MCF 10A (cell line): ENCODE data around the gene OR5C1. TPM values are rescaled to one million over a fixed set of nuclear protein-coding genes. Genes with fewer than 3 reads are reported as not detected.

ENCODE experiments used
- Bru-seq: library from RNA; stranded (reverse); fragments of 400-500 nt; gene quantifications from one replicate; lab custom pipeline; 2021; lab: Mats Ljungman, UMichigan
- BruChase-seq, 2 experiments: library from RNA; stranded (reverse); fragments of 400-500 nt; gene quantifications; one replicate each; lab custom pipeline; 2021; lab: Mats Ljungman, UMichigan
- BruUV-seq: library from RNA; stranded (reverse); fragments of 400-500 nt; replicated peaks from 2 replicates; lab custom pipeline; 2021; lab: Mats Ljungman, UMichigan
- CTCF ChIA-PET: fragments of 300-600 bp; sonication (Branson Sonifier 250); formaldehyde crosslinking; extraction: SDS; loops from one replicate; lab custom pipeline; 2021; ENCODE audit warnings: antibody characterized with exemption, inconsistent platforms; lab: Yijun Ruan, JAX
- POLR2A ChIA-PET: fragments of 300-600, 350-650 bp; sonication (Branson Sonifier 250); formaldehyde crosslinking; extraction: SDS; loops from one replicate; lab custom pipeline; 2020; ENCODE audit warnings: antibody characterized with exemption, inconsistent platforms; lab: Yijun Ruan, JAX
- DNase-seq: peaks from one replicate; pipeline ENCODE4 v3.0.0-alpha.2; 2018; ENCODE audit not compliant: unreplicated experiment
- H3K27ac Mint-ChIP-seq: one replicate; pipeline ENCODE4 v1.8.0; 2022; ENCODE audit warnings: mild to moderate bottlenecking, low read depth, mixed read lengths; ENCODE audit not compliant: unreplicated experiment
- H3K27me3 Mint-ChIP-seq: one replicate; pipeline ENCODE4 v1.8.0; 2022; ENCODE audit warnings: mixed read lengths; ENCODE audit not compliant: insufficient read depth, unreplicated experiment
- H3K36me3 Mint-ChIP-seq: one replicate; pipeline ENCODE4 v1.8.0; 2022; ENCODE audit warnings: mild to moderate bottlenecking, moderate library complexity, mixed read lengths; ENCODE audit not compliant: insufficient read depth, unreplicated experiment
- H3K4me1 Mint-ChIP-seq: one replicate; pipeline ENCODE4 v1.8.0; 2022; ENCODE audit warnings: mixed read lengths; ENCODE audit not compliant: insufficient read depth, unreplicated experiment
- H3K4me3 Mint-ChIP-seq: one replicate; pipeline ENCODE4 v1.8.0; 2022; ENCODE audit warnings: mild to moderate bottlenecking, moderate library complexity, mixed read lengths; ENCODE audit not compliant: unreplicated experiment
- H3K9me3 Mint-ChIP-seq: one replicate; pipeline ENCODE4 v1.8.0; 2022; ENCODE audit warnings: mixed read lengths; ENCODE audit not compliant: unreplicated experiment
- intact Hi-C: fragments of 100-400 bp; cut with micrococcal nuclease; formaldehyde crosslinking; loops from 2 replicates; pipeline ENCODE4 v1.14.1; 2022
- long read RNA-seq: library from polyadenylated mRNA; stranded (forward); transcript quantifications from one replicate; pipeline ENCODE4 v2.0.0, GENCODE V29; 2022
- total RNA-seq: library from RNA; stranded (reverse); gene quantifications from 2 replicates; pipeline ENCODE4 v1.2.3, GENCODE V29; 2022
- TF ChIP-seq, protein P1 (sequence below): fragments of 200-600 bp; IDR thresholded peaks from one replicate; pipeline ENCODE4 v1.8.0; 2022; ENCODE audit warnings: antibody characterized with exemption, mild to moderate bottlenecking; ENCODE audit not compliant: unreplicated experiment

Gene OR5C1
- total RNA-seq, result not detected in 2 replicates
- Bru-seq, nascent RNA, result not detected
- BruChase-seq, experiment 1, labeled RNA remaining after a 6-hour chase, result not detected
- not detected for BruChase-seq, experiment 2, labeled RNA remaining after a 2-hour chase
- long read RNA-seq, result 0 reads

DNA sequence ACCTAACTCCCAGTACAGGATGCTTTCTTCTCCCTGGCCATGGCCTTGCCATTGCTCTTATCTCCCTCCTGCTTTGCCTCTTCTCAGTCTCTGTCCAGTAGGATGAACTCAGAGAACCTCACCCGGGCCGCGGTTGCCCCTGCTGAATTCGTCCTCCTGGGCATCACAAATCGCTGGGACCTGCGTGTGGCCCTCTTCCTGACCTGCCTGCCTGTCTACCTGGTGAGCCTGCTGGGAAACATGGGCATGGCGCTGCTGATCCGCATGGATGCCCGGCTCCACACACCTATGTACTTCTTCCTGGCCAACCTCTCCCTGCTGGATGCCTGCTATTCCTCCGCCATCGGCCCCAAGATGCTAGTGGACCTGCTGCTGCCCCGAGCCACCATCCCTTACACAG lies at the start of gene OR5C1:
OR5C1 (plus strand) TSS at position 103 of the 400 bp plus-strand sequence; CDS start at position 103, 0 bp downstream.
- TF ChIP-seq, protein P1, sequence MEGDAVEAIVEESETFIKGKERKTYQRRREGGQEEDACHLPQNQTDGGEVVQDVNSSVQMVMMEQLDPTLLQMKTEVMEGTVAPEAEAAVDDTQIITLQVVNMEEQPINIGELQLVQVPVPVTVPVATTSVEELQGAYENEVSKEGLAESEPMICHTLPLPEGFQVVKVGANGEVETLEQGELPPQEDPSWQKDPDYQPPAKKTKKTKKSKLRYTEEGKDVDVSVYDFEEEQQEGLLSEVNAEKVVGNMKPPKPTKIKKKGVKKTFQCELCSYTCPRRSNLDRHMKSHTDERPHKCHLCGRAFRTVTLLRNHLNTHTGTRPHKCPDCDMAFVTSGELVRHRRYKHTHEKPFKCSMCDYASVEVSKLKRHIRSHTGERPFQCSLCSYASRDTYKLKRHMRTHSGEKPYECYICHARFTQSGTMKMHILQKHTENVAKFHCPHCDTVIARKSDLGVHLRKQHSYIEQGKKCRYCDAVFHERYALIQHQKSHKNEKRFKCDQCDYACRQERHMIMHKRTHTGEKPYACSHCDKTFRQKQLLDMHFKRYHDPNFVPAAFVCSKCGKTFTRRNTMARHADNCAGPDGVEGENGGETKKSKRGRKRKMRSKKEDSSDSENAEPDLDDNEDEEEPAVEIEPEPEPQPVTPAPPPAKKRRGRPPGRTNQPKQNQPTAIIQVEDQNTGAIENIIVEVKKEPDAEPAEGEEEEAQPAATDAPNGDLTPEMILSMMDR, result no peak
- no peak for DNase-seq
- H3K4me3 Mint-ChIP-seq, result no peak within 1 kb of the TSS
- ChIA-PET CTCF (no interaction called here), POLR2A (no interaction called here)
- no peaks in the 10 kb centered on the region for H3K36me3 Mint-ChIP-seq
- H3K4me1 Mint-ChIP-seq, result no peaks in the 10 kb centered on the region
- peaks cover under 1% of the 10 kb centered on the region for H3K9me3 Mint-ChIP-seq
- H3K27me3 Mint-ChIP-seq, result no peaks in the 10 kb centered on the region
- no peak within 1 kb of the TSS for H3K27ac Mint-ChIP-seq
- intact Hi-C loops, result no loop called here
- BruUV-seq, result no TSS peak

- BruUV-seq, result no TSS peak
- no peaks in the 10 kb centered on the region for H3K4me1 Mint-ChIP-seq
- peaks cover 26% of the 10 kb centered on the region for H3K27me3 Mint-ChIP-seq
- CTCF ChIA-PET, result no interaction called here
- peaks cover 8% of the 10 kb centered on the region for H3K9me3 Mint-ChIP-seq
- H3K27ac Mint-ChIP-seq, result no peak within 1 kb of the TSS
- H3K4me3 Mint-ChIP-seq, result no peak within 1 kb of the TSS
- POLR2A ChIA-PET, result no interaction called here
- no peak for DNase-seq
- intact Hi-C loops, result no loop called here
- H3K36me3 Mint-ChIP-seq, result peaks cover 6% of the 10 kb centered on the region
- TF ChIP-seq, protein P1, result no peak
These were observed 46.7 kb upstream of the OR5C1 start, which contains the start of gene OR1L6 for GRCh38 chr9:122742003-122742402. TSS of gene OR1L6 (plus strand) at chr9:122742303. CDS start at chr9:122749848, 7,545 bp downstream.

- H3K4me3 Mint-ChIP-seq, result no peak overlapping the region
- peaks cover 14% of the 10 kb centered on the region for H3K9me3 Mint-ChIP-seq
- peaks cover 2% of the 10 kb centered on the region for H3K27me3 Mint-ChIP-seq
These were observed 33.9 kb upstream of the OR5C1 start for GRCh38 chr9:122754825-122755224.

GRCh38 chr9:122767817-122768216 lies 20.9 kb upstream of the OR5C1 start:
- no peaks in the 10 kb centered on the region for H3K4me1 Mint-ChIP-seq

More at GRCh38 chr9:122754825-122755224, 33.9 kb upstream of the OR5C1 start:
- CTCF ChIA-PET, result no interaction called here
- POLR2A ChIA-PET, result no interaction called here
- no peak overlapping the region for H3K27ac Mint-ChIP-seq
- TF ChIP-seq, protein P1, result no peak
- H3K36me3 Mint-ChIP-seq, result no peaks in the 10 kb centered on the region
- intact Hi-C loops, result no loop called here
- H3K4me1 Mint-ChIP-seq, result no peaks in the 10 kb centered on the region
- BruUV-seq, result no TSS peak
- DNase-seq, result no peak

More at GRCh38 chr9:122767817-122768216, 20.9 kb upstream of the OR5C1 start:
- Mint-ChIP-seq H3K27me3 (peaks cover 20% of the 10 kb centered on the region), H3K9me3 (peaks cover 19% of the 10 kb centered on the region), H3K27ac (no peak overlapping the region), H3K4me3 (no peak overlapping the region), H3K36me3 (no peaks in the 10 kb centered on the region)
- DNase-seq, result no peak
- no TSS peak for BruUV-seq
- intact Hi-C loops, result no loop called here
- TF ChIP-seq, protein P1, result no peak
- ChIA-PET POLR2A (no interaction called here), CTCF (no interaction called here)
